SU-DHL-6 (cell line): Measurements from ENCODE around the gene DCC.

ENCODE experiments used
- CTCF ChIP-seq: fragments of 200-600 bp; sonication (generic); IDR thresholded peaks from one replicate; pipeline ENCODE4 v1.5.1; 2017; ENCODE audit warnings: antibody characterized with exemption, mild to moderate bottlenecking, low read length, moderate library complexity; ENCODE audit not compliant: insufficient read depth, poor library complexity, severe bottlenecking
- EZH2phosphoT487 ChIP-seq: fragments of 200-600 bp; sonication (generic), shearing (Covaris generic); conservative IDR thresholded peaks from 2 replicates; pipeline ENCODE4 v1.6.1; 2018; ENCODE audit warnings: mild to moderate bottlenecking, antibody characterized with exemption, low read length, moderate library complexity, mixed read lengths

GRCh38 chr18:52310651-52311050 is 29.3 kb upstream of the DCC start:
- TF ChIP-seq CTCF (no peak), EZH2phosphoT487 (no peak)
